CD4-positive, alpha-beta T cell treated with Interleukin-6 at 100 ng/mL for 8 hours (primary cell): ENCODE data around the gene CDCA7.
"Not testable (repeated sequence)": the region's sequence is repeated elsewhere in the genome, so short reads cannot be mapped to it uniquely, and the experiment has no call there.

Experiments used
- DNase-seq: peaks from one replicate; pipeline ENCODE4 v3.0.0-alpha.2; 2020; ENCODE audit warnings: mixed read lengths, low spot score

The CDCA7 gene

DNA sequence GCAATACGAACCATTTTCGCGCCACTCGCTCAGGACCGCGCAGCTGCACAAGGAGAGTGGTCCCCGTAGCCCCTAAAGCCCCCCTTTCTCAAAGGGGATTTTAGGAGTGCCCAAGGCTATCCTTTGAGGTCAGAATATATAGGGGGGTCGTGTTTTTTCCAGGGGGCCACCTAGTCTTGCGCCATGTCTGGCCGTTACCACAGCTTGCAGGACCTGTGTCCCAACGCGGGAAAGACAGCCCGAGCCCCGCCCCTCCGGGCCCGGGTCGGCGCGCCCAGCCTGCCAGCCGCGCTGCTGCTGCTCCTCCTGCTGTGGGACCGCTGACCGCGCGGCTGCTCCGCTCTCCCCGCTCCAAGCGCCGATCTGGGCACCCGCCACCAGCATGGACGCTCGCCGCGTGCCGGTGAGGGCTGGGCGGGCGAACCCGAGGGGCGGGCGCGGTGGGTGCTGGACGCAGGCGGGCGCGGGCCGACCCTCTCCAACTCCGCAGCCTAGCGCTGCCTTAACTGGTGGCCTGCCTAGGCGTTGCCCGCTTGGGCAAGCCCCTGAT lies at the start of gene CDCA7:
CDCA7 (plus strand) TSS at position 291 of the 550 bp plus-strand sequence; CDS start at position 383, 92 bp downstream.
- peak; percentile 13 for DNase-seq

DNA sequence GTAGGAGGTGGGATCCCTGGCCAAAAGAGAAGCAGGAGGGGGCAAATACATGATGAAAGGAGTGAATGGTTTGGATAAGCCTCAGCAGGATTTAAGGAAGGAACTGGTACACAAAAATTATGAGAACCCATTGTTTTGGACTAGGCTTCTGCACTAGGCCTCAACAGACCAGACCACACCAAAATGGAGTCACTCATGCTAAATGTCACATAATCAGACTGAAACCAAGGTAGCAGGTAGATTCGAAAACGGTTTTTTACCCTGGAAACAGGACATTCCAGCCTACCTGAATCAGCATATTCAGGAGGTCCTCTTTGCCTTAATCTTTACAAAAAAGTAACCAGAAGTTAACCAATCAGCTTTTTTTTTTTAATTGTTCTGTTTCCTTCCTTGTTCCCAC lies 49.4 kb upstream of the CDCA7 start:
- no peak for DNase-seq

DNA sequence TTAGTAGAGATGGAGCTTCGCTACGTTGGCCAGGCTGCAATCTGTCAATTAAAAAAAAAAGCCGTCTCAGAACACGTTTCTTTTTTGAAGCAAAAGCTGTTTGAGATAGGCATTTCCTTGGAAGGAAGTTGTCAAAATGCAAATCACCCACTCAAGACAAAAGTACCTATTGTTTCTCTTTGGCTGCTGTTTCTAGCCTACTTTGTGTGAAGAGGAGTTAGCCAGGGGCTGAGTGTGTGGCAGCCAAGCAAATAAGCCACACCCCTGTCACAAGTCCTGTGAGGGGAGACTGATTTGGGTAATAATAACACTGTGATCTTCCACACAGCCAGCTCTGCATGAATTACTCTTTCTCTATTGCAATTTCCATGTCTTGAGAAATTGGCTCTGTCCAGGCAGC lies 47.4 kb upstream of the CDCA7 start:
- DNase-seq = no peak

DNA sequence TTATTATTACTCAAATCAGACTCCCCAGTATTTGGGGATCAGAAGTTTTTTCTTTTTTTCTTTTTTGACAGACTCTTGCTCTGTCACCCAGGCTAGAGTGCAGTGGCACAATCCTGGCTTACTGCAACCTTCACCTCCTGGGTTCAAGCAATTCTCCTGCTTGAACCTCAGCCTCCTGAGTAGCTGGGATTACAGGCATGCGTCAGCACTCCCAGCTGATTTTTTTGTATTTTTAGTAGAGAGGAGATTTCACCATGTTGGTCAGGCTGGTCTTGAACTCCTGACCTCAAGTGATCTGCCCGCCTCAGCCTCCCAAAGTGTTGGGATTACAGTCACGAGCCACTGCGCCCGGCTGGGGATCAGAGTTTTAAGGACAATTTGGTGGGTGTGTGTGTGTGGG lies 45.3 kb upstream of the CDCA7 start:
- DNase-seq = not testable (repeated sequence)

DNA sequence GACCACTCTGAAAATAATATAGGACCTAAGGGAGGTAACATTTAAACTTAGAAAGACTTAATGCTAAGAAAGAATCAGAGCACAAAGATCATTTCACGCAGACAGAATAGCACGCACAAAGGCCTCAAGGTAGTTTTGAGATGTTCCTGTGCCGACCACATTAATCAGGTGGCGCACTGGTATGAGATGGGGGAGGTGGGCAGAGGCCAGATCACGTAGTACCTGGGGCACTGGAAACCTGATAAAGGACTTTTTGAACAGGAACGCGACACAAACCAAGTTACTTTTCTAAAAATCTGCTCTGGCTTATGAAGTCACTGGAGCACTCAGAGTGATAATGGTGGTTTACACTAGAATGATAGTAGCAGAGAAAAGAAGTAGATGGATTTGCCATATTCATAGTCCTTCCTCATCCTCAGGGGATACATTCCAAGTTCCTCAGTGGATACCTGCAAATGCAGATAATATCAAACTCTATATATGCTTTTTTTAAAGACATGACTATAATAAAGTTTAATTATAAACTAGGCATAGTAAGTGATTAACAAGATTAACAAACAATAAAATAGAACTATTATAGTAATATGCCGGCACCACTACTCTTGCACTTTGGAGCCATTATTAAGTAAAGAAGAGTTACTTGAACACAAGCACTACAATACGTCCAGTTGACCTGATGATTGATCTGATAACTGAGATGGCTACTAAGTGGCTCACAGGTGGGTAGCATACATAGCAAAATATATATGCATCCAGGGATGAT lies 42.6 kb upstream of the CDCA7 start:
- no peak for DNase-seq

DNA sequence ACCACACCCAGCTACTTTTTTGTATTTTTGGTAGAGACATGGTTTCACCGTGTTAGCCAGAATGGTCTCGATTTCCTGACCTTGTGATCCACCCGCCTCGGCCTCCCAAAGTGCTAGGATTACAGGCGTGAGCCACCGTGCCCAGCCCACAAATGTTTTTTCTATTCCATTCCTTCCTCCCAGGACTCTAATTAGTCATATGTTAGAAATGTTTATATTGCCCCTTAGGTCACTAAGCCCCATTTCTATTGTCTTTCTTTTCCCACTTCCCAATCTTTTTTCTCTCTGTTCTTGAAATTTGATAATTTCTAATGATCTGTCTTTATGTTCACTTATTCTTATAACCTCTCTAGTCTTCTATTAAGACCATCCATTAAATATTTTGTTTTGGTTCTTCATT lies 31.3 kb upstream of the CDCA7 start:
- no peak for DNase-seq

DNA sequence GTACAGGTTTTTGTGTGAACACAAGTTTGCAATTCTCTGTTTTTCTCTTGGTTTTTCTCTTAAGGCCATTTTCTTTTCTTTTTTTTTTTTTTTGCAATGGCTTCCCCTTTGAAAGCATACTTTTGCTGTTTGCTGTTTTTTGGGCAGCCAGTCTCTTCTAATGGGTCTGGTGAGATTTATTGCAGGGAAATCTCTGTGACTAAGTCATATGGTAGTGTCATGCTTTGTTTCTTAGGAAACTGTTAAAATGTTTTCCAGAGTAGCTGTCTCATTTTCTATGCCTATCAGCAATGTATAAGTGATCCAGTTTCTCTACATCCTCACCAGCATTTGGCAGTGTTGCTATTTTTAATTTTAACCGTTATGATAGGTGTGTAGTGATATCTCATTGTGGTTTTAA lies 27.9 kb upstream of the CDCA7 start:
- DNase-seq = no peak

DNA sequence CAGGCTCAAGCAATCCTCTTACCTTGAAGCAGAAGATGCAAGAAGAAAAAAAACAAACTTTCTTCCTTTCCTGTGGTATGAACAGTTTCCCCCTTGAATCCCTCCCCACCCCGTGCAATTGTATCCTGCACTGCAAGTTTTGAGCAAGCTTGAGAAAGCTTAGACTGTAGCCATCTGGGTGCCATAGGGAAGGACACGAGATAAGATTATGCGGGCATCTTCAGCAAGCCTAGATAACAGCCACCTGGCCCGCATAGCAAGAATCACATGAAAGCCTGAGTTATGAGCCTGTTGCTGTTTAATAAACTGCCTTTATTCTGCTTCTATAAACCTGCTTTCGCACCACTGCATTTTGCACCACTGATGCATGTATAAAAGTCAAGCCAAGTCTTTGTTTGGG lies 27.3 kb upstream of the CDCA7 start:
- DNase-seq = no peak

DNA sequence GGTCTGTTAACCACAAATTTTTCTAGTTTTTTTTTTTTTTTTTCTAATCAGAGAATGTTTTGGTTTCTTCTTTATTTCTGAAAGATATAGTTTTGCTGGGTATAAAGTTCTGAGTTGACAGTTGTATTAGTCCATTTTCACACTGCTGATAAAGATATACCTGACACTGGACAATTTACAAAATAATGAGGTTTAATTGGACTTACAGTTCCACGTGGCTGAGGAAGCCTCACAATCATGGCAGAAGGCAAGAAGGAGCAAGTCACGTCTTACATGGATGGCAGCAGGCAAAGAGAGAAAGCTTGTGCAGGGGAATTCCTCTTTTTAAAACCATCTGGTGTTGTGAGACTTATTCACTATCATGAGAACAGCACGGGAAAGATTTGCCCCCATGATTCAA lies 21.7 kb upstream of the CDCA7 start:
- not testable (repeated sequence) for DNase-seq

DNA sequence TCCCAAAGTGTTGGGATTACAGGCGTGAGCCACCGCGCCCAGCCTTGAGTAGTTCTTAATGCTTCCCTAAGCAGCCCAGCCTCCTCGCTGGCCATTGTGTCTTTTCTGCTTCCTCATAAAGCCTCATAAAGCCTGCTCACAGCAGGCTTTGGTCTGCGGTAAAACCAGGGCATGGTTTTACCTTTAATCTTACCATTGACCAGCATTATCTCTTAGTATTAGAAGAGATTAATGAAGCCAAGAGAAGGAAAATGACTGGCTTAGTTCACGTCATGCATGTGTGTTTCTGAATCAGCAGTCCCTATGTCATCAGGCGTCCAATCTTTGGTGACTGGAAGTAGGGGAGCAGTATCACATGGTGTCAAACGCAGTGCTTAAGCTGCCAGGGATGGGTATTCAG lies 14.9 kb upstream of the CDCA7 start:
- no peak for DNase-seq

DNA sequence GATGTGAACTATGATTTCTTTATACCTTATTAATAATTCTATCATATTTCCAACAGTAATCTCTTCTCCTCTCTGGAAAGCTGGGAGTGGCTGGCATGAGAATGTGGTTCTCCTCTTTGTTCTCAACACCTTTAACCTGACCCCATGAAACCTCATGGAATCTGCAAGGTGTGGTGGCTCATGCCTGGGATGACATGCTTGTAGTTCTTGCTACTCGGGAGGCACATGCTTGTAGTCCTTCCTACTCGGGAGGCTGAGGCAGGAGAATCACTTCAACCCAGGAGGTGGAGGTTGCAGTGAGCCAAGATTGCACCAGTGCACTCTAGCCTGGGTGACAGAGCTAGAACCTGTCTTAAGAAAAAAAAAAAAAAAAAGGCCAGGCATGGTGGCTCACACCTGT lies 10.8 kb upstream of the CDCA7 start:
- DNase-seq = no peak

DNA sequence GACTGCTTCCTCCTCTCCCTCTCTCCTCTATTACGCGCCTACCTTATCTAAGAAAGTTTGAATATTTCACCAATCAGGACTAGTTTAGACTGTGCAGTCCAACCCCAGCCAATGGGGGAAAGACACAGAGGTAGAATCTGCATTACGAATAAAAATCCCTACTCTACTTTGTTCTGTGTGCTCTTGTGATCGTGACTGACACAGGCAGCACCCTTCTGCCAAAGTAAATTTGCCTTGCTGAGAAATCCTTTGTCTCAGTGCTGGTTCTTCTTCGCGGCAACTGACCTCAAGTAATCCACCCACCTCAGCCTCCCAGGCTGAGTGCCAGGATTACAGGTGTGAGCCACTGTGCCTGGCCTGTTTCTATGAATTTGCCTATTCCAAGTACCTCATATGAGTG lies 8.6 kb upstream of the CDCA7 start:
- no peak for DNase-seq

DNA sequence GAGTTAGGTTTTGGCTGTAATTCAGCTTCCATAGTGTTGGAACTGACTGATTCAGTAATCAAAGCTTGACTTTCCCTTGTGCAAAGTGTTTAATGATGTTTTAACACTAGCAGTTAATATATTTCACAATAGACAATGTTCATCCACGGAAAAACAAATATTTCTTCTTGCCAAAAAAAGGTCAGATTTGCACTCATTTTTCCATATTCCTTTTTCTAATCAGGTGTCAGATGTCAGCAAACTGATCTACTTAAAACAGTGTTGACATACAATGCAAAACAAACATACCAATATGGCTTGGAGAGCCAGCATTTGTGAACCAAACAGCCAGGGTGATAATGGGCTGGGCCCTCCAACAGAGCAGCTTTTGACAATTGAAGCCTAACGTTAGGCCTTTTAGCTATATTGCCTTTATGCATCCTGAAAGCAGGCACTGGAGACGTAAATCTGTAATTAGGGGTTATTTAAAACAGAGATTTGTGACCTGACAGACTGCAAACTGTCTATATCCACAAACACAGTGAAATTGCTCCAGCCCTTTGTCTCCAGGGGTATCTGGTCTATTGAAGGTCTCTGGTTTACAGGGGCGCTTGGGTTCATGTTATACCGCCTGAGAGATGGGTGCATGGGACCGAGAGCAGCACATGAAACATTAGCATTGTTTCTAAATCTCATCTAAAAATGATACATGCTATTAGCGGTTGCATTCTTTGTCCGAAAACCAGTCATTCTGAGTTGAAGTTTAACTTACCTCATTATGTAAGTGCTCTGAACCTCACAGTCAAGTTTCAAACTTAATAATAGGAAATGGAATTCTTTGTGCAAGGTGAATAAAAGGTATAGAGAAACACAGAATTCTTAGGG lies 7.1 kb upstream of the CDCA7 start:
- DNase-seq = no peak

DNA sequence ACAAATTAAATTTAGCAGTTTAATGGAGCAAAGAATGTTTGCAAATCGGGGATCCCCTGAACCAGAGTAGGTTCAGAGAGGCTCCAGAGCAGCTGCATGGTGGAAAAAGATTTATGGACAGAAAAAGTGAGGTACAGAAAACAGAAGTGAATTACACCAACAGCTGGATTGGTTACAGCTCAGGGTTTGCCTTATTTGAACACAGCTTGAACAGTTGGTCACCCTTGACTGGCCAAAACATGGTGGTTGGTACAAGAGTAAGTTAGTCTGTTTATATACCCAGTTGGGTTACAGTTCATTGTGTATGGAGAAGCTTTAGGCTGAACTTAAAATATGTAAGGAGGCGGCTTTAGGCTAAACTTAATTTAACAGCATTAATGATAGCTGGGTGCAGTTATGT lies 5.4 kb upstream of the CDCA7 start:
- no peak for DNase-seq

DNA sequence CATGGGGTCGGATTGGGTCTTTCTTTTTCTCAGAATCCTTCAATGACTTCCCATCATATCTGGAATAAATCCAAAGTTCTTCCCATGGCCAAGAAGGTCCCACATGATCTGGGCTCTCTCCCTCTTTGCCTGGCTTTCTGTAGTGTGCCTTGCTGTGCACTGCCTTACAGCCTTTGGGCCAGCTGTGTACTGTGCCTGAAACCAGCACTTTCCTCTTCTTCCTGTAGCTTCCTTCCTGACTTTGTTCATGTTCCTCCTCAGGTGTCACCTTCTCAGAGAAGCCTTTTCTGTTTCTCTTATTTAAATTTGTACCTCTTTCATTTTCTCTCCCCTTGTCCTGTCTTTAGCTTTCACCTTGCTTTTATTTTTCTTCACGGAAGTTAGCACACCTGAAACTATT lies 4.3 kb upstream of the CDCA7 start:
- no peak for DNase-seq

DNA sequence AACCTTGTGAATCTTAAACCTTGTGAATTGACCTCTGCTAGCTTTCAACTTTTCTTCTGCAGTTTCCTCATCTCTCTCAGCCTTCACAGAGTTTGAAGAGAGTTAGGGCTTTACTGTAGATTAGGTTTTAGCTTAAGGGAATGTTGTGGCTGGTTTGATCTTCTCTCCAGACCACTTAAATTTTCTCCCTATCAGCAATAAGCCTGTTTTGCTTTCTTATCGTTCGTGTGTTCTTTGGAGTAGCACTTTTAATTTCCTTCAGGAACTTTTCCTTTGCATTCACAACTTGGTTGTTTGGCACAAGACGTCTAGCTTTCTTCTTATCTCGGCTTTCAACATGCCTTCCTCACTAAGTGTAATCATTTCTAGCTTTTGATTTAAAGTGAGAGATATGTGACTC lies 2.8 kb upstream of the CDCA7 start:
- no peak for DNase-seq

DNA sequence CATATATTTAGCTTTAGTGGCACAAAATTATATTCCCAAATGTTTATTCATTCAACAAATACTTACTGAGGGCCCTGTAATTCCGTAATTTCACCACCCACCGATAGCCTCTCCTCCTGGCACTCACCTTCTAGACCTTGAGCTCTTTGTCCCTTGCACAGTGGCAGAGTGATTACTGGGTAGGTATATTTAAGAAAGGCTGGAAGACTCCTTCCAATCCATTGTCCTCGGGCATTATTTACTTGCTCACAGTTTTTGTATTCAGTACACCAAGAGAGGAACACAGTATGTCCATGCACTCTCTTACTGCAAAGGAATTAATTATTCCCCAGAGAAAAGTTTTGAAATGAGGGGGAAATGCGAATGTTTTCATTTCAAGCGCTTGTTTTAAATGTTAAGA lies 1.1 kb upstream of the CDCA7 start:
- DNase-seq = no peak

DNA sequence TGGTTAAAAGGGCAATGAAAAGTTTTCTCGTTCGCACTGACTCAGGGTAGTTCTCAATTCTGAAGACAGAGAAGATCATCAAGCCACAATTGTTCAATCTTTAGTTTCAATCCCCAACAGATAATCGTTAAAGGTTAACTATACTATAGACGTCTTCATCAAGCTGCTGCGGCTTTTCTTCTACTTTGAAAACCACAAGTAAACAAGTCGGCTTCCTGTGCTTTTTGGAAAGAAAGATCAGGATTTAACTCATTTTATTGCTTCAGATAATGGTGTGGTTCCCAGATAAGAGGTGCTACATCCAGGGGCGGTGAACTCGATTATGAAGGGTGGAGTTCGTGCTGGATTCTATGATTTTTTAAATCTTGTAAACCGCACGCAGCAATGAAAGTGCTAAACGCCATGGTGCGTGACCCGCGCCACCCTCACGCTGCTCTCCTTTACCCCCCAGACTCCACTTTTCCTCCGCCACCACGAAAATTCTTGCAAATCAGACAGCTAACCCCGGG lies 545 bp upstream of the CDCA7 start:
- no peak for DNase-seq

DNA sequence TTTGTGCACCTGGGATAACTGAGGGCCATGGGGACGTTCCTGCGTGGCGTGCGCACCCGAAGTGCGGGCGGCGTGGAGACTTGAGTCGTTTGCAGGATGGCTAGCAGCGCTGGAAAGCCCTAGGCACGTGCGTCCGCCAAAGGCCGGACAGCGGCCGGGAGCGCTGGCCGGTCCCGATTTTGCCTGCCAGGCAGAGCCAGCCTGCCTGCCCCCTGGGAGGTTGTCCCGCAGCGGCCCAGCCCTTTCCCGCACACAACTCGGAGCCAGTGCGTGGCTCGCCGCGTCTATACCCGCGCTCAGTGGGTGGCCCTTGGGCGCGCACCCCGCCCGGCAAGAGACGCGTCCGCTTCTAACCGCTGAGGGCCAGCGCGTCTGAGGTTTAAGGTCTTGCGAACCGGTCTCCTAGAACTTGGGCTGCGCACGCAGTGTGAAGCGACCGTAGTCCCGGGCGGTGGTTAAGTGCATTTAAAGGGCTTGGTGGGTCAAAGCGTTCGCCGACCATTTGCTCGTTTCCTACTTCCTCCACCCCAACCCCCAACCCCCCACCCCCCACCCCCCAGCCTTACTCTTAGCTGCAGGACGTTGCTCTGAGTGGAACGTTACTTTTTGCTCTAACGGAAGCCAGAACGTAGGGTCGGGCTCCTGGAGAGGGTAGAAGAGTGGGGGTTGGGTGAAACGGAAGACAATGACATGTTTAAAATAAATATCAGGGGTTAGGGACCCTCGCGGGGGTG lies 627 bp downstream of the CDCA7 start:
- DNase-seq = peak; percentile 4

DNA sequence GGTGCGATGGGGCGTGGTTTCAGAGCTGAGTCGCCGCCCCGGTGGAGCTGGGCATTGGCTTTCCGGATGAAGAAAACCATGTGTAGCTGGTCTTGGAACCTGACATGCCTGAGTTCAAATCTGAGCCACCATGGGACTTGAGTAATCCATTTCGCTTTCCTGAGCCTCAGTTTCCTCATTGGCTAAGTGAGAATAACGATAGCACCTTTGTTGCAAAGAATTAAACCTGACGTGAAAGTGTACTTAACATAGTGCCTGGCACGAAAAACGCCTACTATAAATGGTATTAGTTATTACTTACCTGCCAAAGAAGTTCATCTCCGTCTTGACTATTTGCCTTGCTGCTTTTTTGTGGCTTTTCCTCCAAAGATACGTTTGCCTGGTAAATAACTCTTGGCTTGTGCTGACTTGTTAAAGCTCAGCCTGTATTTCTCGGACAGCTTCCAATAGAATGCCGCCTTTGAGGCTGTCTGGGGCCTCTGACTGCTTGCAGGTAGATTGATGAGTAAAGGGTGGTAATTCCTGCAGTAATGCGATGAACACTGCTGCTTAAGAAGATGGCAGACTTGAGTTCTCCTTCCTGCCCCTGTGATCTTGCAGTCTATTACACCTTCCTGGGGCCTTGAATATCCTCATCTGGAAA lies 1.3 kb downstream of the CDCA7 start:
- DNase-seq = no peak

DNA sequence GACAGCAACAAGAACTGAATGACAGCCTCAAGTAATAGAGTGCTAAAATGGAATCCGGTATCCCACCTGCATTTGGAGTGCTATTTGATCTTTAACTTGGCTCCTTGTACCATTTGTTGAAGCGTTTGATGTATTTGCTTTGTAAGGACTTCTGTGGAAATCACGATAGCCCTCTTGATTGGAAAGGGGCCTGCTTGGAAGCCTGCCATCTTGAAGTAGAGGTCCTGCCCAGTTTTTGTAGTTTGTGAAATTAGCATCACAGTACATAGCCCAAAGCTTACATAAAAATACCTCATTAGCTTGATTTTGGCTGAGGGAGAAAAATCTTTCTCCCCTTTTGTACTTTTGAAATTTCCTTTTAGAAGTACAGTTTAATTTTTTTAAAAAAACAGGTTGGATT lies 2.7 kb downstream of the CDCA7 start:
- DNase-seq = no peak

DNA sequence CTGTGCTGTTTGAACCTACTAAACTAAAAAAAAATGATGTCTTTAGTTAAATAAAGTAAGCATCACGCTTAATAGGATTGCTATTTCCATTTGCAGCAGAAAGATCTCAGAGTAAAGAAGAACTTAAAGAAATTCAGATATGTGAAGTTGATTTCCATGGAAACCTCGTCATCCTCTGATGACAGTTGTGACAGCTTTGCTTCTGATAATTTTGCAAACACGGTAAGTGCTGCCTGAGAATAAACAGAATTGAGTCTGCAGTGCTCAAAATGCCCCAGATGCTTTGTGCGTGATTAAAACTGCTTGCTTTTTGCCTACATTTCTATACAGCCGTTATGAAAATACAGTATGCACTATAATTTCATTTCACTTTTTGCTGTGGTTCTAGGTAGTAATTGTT lies 3.9 kb downstream of the CDCA7 start:
- DNase-seq = no peak
